Myocyte (in vitro differentiated cells): ENCODE results near the gene EDA. TPM values are rescaled to one million over a fixed set of nuclear protein-coding genes. Genes with fewer than 3 reads are reported as not detected.
"Not testable (repeated sequence)": the region's sequence is repeated elsewhere in the genome, so short reads cannot be mapped to it uniquely, and the experiment has no call there.

Experiments used
- DNase-seq: peaks from one replicate; pipeline ENCODE4 v3.0.0-alpha.2; 2012; ENCODE audit warnings: low read depth
- total RNA-seq: library from RNA; depleted of rRNA; stranded (reverse); fragments of >200 nt; gene quantifications from 2 replicates; pipeline ENCODE4 v1.2.3, GENCODE V29; 2014

Gene EDA
- total RNA-seq, 1 donor from 2014 or later: 0.08 TPM

DNA sequence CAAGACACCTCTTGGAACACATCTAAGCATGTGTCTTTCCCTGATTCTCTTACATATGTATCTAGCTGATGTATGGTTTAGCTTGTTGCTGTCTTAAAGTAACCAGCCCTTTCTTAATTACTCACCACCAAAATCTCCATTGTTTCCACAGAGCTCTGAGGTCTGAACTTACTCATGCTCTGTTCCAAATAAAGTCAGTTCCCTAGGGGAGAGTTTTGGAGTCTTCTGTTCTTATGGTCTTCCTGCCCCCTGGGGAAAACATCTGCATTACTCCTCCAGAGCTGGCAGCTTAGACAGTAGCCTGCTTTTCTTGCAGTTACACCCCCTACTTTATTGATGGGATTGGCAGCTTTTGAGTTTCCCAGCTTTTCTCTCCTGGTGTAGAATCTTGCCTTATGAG, 125.8 kb downstream of the EDA start:
- DNase-seq: no peak

DNA sequence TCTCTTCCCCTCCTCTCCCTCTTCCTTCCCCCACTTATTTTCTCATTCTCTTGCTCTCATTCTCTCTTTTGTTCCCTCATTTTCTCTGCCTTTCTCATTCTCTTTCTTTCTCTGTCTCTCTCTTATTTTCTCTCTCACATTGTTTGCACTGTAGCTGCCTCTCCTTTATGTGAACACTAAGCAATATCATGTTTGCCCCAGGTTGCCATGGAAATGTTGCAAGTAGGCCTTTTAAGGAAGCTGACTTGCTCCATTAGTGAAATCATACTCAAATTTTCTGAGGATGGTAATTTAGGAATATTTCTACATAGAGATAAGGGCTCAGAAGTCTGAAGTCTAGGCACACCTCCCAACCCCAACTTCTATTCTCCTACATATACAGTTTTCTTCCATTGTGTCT, 130.1 kb downstream of the EDA start:
- no peak for DNase-seq

DNA sequence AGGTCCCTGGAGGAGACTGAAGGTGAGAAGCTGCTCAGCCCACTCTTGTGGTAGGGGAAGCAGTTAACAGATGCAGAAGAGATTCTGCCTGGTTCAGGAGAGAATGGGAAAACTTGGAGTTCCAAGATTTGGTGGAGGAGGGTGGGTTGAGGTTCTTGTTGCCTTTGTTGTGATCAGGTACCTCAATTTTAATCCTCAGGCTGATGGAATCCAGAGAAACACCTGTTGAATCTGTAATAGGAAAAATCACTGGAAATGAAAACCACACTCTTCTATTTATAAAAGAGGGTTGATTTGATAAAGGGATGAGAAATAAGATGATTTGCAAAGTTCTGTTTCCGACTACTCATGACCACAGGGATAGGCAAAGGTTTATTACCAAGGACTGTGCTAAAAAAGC, 132.1 kb downstream of the EDA start:
- DNase-seq: no peak

DNA sequence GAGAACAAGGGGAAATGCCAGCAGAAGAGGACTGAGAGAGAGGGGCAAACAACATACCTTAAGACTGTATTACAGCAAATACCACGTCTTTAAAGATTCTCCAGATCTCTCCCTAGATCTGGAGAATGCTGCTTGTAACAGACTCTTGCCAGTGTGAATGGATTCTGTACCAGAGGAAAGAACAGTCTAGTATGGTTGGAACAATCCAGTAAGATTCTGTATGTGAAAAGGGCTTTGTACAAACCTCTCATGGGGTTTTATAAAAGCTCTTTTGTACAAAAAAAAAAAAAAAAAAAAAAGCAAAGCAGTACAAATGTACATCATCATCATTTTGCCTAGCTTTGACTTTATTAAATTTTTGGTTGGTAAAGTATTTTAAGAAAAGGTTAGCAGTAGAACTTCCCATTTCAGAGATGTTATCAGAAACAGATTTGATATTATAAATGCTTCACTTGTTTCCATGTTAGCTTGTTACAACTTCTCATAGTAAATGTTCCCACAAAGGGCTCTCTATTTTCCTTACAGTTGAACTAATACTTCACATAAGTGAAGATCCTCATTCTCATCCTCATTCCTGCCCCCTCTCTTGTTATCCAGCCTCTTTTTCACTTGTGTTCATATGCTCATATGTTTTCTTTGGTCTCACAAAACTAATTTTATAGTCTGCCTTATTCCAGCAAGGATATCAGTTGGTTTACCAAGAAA, 144.2 kb downstream of the EDA start:
- DNase-seq: no peak

DNA sequence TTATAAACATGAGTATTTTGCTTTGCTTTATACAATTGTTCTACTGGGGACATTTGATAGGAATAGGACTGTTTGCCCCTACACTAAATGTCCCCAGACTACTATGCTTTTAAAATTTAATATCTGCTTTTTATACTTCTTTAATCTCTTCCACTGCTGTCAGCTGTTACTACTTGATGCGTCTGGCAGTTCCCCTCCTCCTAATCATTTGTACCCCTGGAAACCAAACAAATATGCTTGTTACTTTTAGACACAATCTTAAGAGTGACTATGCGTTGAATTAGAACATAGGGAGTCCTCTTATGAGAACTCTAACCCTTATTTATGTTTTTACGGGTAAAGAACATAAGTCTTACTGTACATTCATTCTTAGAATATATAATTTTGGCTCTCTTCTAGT, 145.7 kb downstream of the EDA start:
- no peak for DNase-seq

DNA sequence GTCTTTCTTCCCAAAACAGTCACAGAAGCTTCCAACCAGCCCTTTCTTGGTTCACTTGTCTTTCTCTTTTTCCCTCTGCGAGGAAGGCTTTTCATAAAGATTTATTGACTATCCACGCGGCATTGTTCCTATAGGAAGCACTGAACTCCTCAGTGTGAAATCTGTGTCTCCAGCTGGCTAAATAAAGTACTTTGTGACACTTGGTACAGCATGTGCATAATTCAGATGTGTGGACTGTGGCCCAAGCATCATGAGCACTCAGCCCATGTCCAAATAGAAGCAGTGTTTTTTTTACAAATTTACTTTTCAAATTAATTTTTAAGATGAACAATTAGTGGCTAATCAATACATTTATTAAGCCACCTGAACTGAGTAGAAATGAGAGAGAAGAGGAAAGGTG, 146.4 kb downstream of the EDA start:
- DNase-seq: no peak

DNA sequence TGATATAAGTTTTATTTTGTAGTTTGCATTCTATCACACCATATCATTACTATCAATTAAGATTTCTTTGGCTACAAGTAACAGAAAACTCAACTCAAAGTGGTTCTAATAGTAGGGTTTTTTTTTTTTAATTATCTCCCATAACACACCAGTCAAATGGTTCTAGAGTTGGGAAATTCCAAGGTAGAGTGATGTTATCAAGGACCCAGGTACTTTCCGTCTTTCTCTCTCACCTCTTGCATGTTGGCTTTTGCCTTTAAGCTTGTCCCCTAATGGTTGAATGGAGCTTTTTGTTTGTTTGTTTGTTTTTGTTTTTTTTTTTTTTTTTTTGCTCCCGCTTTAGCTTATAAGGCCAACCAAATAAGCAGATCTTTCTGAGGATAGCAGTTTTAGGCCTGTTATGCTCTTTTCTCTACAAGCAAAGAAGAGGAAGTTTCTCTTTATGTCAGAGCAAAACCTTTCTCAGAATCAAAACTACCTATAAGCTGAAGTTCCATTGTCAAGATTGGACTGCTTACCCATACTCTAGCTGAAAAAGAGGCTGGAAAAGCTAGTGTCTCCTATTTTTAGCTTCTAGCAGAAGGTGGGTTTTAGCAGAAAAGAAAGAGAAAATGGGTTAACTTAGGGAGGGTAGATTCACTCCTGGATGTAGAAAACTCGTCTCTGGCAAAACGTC, 177.5 kb downstream of the EDA start:
- DNase-seq: no peak

DNA sequence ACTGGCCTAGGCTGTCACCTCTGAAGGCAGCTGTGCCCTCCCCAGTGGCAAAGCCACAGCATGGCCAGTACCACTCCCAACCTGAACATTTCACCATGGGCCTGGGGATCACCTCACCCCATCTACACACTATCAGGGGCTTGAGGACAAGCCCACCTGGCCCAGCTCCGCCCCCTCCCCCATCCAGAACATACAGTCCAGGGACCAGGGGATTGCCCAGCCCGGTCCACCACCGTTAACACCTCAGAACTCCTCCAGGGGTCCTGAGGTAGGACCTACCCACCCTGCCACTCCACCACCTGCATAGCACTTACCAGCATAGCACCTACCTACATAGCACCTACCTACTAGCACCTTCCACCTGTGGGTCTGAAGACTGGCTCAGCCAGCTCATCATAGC, 179.8 kb downstream of the EDA start:
- DNase-seq: no peak

DNA sequence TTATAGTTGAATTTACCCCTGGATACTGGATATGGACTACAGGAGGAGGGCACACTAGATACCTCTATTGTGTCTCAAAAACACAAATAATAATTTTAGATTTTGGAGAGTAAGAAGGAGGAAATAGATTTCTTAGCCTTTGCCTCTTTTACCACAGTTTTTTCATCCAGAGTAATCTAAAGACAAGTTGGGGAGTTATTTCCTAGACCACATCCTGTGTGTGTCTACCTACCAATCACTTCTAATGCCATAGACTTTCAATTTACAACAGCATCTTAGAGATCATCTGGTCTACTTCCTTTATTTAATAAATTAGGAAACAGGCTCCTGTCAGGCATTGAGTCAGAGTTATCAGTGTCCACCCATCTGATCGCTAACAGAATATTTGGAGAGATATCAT, 191.5 kb downstream of the EDA start:
- DNase-seq: no peak

DNA sequence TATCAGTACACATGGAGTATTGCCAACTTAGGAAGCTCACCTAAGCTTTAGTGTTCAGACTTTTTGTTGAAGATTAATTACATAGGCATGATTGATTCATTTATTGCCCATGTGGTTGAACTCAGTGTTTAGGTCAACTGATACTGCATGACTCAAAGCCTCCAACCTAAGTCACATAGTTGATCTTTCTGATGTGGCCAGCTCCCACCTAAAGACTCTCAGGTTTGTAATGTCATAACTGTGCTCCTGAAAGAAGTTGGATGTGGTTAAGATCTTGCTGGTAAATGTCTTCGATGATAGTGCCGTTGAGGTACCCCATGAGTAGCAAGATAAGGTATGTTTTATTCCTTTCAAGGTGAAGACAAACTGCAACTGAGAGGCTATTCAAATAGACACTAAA, 192.5 kb downstream of the EDA start:
- DNase-seq: no peak

DNA sequence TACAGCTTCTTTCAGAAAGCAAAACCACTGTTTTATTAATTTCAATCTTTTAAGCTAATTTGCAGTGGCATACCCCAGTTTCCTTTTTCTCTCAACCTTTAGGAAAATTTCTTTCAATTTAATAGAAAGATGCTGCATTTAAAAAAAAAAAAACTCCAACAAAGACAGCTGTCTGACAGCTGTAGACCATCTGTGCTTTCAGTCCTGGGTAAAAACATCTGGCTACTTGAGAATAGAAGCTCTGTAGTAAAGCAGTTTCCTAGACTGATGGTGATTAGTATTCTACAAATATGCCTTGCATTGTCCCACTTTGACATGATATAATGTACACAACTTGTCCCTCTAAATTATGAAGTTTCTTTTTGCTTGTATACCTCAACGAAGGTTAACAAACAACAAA, 197.8 kb downstream of the EDA start:
- no peak for DNase-seq

DNA sequence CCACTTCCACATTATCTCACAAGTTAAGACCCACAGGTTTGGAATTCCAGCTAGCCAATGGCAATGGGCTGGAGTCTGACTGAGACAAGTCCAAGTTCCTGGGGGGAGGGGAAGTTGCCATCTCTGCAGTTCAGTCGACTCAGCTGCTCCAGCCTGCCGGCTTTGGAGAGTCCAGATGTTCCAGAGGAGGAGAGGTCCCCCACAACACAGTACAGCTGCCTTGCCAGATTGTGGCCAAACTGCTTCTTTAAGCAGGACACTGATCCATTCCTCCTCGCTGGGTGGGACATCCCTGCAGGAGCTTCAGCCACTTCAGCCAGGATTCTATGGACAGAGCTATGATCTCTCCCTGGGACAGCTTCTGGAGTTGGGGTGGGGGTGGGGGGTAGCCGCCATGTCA, 199.2 kb downstream of the EDA start:
- no peak for DNase-seq

DNA sequence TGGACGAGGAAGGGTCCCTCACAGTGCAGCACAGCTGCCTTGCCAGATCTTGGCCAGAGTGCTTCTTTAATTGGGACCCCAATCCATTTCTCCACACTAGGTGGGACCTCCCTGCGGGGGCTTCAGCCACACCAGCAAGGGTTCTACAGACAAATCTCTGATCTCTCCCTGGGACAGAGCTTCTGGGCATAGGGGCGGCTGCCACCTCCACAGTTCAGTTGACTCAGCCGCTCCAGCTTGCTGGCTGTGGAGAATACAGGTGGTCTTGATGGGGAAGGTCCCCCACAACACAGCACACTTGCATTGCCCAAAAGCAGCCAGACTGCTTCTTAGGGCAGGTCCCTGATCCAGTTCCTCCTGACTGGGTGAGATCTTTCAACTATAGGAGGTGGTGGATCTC, 199.6 kb downstream of the EDA start:
- no peak for DNase-seq

DNA sequence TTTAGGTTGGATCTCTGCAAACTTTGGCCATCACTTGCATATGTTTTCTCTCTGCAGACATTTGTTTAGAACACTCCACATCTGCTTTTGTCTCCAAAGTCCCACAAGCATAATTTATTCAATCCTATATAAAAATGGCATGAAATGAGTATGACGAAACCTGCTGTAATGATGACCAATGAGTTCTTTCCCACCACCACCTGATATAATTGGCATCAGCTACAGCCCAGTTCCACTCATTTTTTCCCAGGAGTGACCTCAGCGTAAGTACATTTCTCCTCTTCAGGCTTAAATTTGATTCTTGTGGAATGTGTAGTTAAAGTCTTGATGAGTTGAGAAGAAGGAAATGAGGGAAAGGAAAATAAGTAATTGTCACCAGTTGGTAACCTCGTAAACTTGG, 228.7 kb downstream of the EDA start:
- no peak for DNase-seq

DNA sequence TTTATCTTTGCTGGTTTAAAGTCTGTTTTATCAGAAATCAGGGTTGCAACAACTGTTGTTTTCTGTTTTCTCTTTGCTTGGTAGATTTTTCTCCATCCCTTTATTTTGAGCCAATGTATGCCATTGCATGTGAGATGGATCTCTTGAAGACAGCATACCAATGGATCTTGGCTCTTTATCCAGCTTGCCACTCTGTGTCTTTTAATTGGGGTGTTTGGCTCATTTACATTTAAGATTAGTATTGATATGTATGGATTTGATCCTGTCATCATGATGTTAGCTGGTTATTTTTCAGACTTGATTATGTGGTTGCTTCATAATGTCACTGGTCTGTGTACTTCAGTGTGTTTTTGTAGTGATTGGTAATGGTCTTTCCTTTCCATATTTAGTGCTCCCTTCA, 244.1 kb downstream of the EDA start:
- not testable (repeated sequence) for DNase-seq

DNA sequence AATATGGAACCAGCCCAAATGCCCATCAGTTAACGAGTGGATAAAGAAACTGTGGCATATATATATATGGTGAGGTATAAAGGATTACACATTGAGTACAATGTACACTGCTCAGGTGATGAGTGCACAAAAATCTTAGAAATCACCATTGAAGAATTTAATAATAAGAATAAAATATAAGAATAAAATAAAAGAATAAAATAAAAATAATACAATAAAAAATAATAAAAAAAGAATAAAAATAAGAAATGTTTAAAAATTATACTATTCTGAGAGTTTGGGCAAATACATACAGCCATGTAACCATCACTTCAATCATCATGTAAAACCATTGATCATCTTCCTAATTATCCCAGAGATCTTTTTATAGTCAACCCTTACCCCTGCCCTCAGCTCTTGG, 260.3 kb downstream of the EDA start:
- DNase-seq: no peak

DNA sequence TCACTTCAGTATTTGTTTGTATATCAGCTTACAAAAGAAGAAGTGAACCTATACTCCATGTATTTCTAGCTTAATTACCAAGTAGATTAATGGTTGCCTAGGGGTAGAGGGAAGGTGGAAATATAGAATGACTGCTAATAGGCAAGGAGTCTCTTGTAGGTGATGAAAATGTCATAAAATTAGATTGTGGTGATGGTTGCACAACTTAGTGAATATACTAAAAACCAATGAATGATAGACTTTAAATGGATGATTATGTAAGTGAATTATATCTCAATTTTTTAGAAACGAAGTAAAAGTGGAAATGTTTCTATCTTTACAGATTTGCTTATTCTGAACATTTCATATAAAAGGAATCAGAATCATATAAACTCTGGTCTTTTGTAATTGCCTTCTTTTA, 268.3 kb downstream of the EDA start:
- DNase-seq: no peak

DNA sequence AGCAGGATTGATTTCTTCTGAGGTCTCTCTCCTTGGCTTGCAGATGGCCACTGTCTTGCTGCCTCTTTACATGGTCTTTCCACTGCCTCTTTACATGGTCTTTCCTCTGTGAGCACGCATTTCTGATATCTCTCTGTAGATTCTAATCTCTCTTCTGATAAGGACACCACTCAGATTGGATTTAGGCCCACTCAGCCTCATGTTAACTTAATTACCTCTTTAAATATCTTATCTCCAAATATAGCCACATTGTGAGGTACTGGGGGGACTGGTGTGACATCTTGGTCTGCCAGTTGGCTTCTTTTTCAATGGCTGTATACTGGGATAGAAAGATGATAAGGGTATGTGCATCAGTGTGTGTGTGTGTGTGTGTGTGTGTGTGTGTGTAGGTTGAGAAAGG, 280.1 kb downstream of the EDA start:
- DNase-seq: no peak

DNA sequence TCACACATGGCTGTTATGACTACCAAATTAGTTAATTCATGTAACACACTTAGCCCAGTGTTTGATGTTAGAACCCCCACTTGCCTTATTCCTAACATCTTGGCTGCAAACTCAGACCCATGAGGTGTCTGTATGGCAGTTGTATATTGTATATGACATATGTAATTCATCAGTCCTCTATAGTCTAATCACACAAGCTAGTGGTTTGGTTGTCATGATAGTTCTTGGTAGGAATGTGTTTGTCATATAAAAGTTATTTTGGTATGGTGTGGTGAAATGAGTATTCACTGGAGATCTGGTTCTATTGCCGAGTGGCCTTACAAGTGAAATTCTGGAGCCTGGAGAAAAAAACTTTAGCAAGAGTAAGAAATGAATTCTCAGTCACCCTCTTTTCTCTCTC, 284.6 kb downstream of the EDA start:
- no peak for DNase-seq

DNA sequence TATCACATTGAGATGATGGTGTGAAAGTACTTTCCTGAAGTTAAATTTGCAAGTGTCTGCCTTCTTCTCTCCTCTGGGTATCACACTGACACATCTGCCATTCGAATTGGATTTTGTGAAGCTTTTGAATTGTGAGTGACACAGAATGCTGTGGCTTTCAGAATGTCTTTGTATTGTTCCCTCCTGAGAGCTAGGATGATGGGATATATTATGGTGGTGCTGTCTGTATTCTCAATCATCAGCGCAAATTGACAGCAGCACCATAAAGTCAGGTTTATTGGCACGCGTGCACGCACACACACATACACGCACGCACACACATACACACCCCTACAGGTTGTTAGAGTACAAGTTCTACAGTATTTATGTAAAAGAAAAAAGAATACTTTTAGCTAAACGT, 290.5 kb downstream of the EDA start:
- no peak for DNase-seq

DNA sequence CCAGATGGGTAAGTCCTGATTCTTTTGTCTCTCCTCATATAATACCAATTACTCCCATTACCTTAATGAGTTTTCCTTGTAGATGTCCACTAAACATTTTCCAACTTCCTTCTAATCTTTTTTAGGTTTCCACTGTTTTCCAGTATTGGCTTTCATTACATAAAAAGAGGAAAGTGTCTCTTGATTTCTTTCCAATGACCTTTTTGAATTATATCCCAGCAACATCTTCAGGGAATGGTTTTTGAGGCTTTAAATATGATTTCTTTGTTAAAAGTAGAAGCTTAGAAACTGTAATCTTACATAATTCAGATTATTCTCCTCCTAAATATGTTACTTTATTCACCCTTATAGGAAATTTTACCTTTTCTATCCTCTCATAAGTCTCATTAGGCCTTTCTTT, 298.9 kb downstream of the EDA start:
- no peak for DNase-seq

DNA sequence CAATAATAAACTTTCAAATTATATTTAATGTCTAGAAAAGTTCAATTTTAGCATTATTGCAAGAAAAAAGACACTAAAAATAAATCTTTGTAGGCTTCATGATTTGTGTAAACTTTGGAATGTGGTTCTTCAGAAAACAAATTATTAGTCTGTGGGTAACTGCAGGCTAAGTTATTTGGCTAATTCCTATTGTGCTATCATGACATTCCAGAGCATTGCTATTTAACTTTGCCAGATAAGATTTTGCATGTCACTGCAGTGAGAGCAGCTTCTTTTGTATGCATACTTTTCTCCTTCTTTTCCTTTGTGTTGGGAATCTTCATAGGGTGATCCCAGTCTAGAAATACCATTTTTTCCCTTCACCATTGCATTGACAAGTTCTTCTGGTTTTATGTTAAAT, 303.8 kb downstream of the EDA start:
- DNase-seq: no peak

DNA sequence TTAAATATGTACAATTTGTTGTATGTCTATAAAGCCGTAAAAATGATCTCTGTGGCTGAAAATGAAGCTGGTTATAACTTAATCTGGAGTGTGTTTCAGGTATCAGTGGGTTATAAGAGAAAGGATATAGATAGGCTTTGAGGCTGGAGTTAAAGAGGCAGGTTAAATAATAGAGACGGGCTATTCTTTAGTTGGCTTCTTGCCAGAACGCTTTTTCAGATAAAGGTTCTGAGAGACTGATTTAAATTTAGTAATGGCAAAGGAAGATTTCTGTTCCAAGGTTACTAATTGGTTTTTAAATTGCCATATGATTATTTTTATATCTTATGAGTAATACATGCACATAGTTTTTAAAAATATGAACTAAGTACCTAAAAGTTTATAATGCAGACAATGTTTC, 316.4 kb downstream of the EDA start:
- no peak for DNase-seq
